Peyer's patch (tissue), 4 donors: ENCODE data around the gene RPS15. TPM values are rescaled to one million over a fixed set of nuclear protein-coding genes. Genes with fewer than 3 reads are reported as not detected.
A peak's percentile ranks its signal among the peaks of the same experiment; 100 is the strongest.

ENCODE experiments used
- DNase-seq, 3 donors: peaks; one replicate each; pipeline ENCODE4 v3.0.0-alpha.2; 2017 to 2019
- H3K27ac ChIP-seq, 4 donors: fragments of 200-600 bp; sonication (generic); one replicate each; pipeline ENCODE4 v1.5.1; 2016 to 2019
- H3K27me3 ChIP-seq, 2 donors: fragments of 200-600 bp; sonication (generic); one replicate each; pipeline ENCODE4 v1.5.1; 2019
- H3K36me3 ChIP-seq, 3 donors: fragments of 200-600 bp; sonication (generic); one replicate each; pipeline ENCODE4 v1.5.1; 2016 to 2019
- H3K4me1 ChIP-seq, 4 donors: fragments of 200-600 bp; sonication (generic); one replicate each; pipeline ENCODE4 v1.5.1; 2016 to 2019
- H3K4me3 ChIP-seq, 4 donors: fragments of 200-600 bp; sonication (generic); 1 replicate in 3 of 4; 2 replicates in 1 of 4; pipeline ENCODE4 v1.5.1; 2016 to 2019; ENCODE audit warnings: mild to moderate bottlenecking in 1 of 4
- H3K9me3 ChIP-seq, 4 donors: fragments of 200-600 bp; sonication (generic); one replicate each; pipeline ENCODE4 v1.5.1; 2016 to 2019; ENCODE audit warnings: mild to moderate bottlenecking in 1 of 4
- CTCF ChIP-seq, 6 experiments: fragments of 450-650 bp in 4 of 6; fragments of 200-600 bp in 2 of 6; sonication (generic) in 1 of 6; IDR thresholded peaks; one replicate each; pipeline ENCODE4 v1.5.1; 2017 to 2019; ENCODE audit warnings: antibody characterized with exemption in 6 of 6, mild to moderate bottlenecking in 3 of 6, moderate library complexity in 1 of 6
- POLR2A ChIP-seq, 2 donors: fragments of 450-650 bp; IDR thresholded peaks; one replicate each; pipeline ENCODE4 v1.5.1; 2017; ENCODE audit warnings: antibody characterized with exemption in 2 of 2, mild to moderate bottlenecking in 2 of 2, moderate library complexity in 2 of 2
- total RNA-seq, 4 donors: library from RNA; depleted of rRNA; stranded (reverse); fragments of >200 nt; gene quantifications; one replicate each; pipeline ENCODE4 v1.1.0, GENCODE V29; 2016

The RPS15 gene
- 1,000 to 10,000 TPM; 1,044 to 1,915 (median 1,354) TPM for total RNA-seq

DNA sequence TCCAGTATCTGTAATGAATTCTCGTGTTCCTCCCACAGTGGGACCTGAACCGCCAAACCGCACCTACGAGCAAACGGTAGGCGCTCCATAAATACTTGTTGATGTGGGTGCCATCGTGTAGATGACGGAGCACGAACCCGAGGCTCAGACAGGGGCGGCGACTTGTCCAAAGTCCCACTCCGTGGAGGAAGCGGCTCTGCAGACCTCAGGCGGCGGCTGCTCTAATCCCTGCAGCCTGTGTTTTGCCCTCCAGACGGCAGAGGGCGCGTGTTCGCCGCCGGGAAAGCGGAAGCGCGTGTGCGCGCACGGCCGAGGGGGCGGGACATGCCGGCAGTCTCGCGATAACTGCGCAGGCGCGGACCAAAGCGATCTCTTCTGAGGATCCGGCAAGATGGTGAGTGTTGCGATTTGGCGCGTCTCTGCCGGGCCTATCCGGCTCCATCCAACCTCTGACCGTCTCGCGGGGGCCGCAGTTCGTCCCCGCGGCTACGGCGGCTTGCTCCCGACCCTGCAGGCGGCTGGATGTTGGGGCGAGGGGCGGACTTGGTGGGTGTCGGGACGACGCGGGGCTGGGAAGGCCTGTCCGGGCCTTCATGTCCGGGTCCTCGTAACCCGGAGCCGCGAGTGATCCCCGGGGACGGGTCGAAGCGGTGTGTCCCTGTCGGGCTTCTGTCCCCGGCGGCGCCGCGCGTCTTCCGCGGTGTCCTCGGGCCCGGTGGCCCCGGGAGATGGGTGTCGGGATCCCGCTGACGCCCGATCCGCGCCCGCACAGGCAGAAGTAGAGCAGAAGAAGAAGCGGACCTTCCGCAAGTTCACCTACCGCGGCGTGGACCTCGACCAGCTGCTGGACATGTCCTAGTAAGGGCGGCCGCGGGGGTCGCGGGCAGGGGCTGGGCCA is at the start of gene RPS15:
Gene RPS15, plus strand, starts transcription at position 362 of the 898 bp plus-strand sequence. Its CDS starts 30 bp downstream, at position 392.
- peak; percentile 93 to 99 (median 98) for TF ChIP-seq CTCF (IDR thresholded peaks at IDR 0.05)
- peak; percentile 86 to 89 for TF ChIP-seq POLR2A (IDR thresholded peaks at IDR 0.05)
- peaks cover 0 to 56% (median 0%) of the 10 kb centered on the region in 3 donors for H3K36me3 ChIP-seq

GRCh38 chr19:1388637-1389026 is 49.6 kb upstream of the RPS15 start:
- DNase-seq: no peak
- TF ChIP-seq CTCF (IDR thresholded peaks at IDR 0.05) (no peak), POLR2A (IDR thresholded peaks at IDR 0.05) (no peak)
- H3K4me1 ChIP-seq: peaks cover 0 to 23% (median 4%) of the 10 kb centered on the region in 4 donors
- H3K4me3 ChIP-seq: no peak overlapping the region
- no peaks in the 10 kb centered on the region for H3K27me3 ChIP-seq
- H3K27ac ChIP-seq: no peak overlapping the region
- no peaks in the 10 kb centered on the region for H3K9me3 ChIP-seq
- peaks cover 0 to 64% (median 0%) of the 10 kb centered on the region in 3 donors for H3K36me3 ChIP-seq

More for the DNA sequence above, at the start of gene RPS15:
- H3K27ac ChIP-seq: peak within 1 kb of the TSS; percentile 79 to 89 (median 88)
- DNase-seq: peak; percentile 89 to 99 (median 97)
- peak within 1 kb of the TSS; percentile 70 to 92 (median 77) for H3K4me3 ChIP-seq
- H3K4me1 ChIP-seq: peaks cover 0 to 15% (median 9%) of the 10 kb centered on the region in 4 donors
- H3K27me3 ChIP-seq: no peaks in the 10 kb centered on the region
- H3K9me3 ChIP-seq: no peaks in the 10 kb centered on the region

DNA sequence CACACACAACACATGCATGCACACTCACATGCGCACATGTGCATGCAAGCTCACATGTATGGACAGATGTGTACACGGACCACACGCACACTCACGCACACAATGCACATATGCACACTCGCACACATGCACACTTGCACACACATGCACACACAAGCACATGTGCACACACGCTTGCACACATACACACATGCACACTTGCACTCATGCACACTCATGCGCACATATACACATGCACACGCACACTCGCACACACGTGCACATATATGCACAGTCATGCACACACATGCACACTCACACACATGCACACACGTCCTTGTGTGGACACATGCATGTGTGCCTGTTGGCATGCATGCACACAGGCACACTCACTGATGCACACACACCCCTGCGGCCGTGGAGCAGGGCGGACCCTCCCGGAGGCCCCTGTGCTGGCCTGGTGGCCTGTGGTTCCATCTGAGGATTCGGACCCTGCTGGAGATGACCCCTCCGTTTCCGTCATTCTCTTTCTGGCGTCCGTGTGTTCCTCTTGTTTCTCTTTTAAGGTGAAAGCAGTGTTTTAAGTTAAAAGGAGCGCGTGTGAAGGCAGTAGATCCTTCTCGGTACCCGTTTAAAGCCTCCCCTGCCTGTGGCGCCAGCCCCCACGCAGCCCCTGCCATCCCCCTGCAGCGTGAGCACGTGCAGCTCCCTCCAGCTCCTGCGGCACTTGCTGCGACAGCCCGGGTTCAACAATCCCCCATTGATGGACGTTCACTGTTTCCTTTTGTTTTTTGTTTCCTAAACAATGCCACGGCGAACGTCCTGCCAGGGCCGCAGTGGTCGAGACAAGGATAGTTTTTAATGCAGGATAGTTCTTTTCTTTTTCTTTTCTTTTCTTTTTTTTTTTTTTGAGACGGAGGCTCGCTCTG is 48.9 kb upstream of the RPS15 start:
- Histone ChIP-seq H3K9me3 (no peaks in the 10 kb centered on the region), H3K27ac (no peak overlapping the region), H3K27me3 (no peaks in the 10 kb centered on the region), H3K36me3 (peaks cover 0 to 71% (median 0%) of the 10 kb centered on the region in 3 donors), H3K4me3 (no peak overlapping the region), H3K4me1 (peaks cover 0 to 23% (median 4%) of the 10 kb centered on the region in 4 donors)
- DNase-seq: no peak
- TF ChIP-seq POLR2A (IDR thresholded peaks at IDR 0.05): no peak
- TF ChIP-seq CTCF (IDR thresholded peaks at IDR 0.05): no peak

DNA sequence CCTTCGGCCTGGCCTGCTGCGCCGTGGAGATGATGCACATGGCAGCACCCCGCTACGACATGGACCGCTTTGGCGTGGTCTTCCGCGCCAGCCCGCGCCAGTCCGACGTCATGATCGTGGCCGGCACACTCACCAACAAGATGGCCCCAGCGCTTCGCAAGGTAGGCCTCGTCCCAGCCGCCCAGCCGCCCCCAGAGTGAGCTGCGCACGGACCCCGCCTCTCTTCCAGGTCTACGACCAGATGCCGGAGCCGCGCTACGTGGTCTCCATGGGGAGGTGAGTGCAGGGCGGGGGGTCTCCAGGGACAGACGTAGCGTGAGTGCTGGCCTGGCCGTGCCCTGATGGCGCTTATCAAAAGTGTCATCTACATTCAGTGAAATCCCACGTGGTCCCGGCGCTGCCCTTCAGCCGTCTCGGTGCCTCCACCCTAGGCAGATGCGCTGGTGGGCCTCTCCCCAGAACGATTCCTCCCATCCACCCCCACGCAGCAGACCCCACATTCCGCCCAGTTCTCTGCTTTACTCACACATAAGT is 47.2 kb upstream of the RPS15 start:
- no peak for DNase-seq
- H3K27me3 ChIP-seq: no peaks in the 10 kb centered on the region
- H3K4me3 ChIP-seq: no peak overlapping the region
- H3K27ac ChIP-seq: no peak overlapping the region
- H3K36me3 ChIP-seq: peaks cover 0 to 78% (median 0%) of the 10 kb centered on the region in 3 donors
- H3K9me3 ChIP-seq: no peaks in the 10 kb centered on the region
- TF ChIP-seq CTCF (IDR thresholded peaks at IDR 0.05) (no peak), POLR2A (IDR thresholded peaks at IDR 0.05) (no peak)
- H3K4me1 ChIP-seq: peaks cover 0 to 17% (median 0%) of the 10 kb centered on the region in 4 donors

GRCh38 chr19:1392407-1392806 is 45.8 kb upstream of the RPS15 start:
- H3K4me1 ChIP-seq: peaks cover 0 to 24% (median 0%) of the 10 kb centered on the region in 4 donors
- H3K27me3 ChIP-seq: no peaks in the 10 kb centered on the region
- H3K9me3 ChIP-seq: no peaks in the 10 kb centered on the region
- no peak overlapping the region for H3K27ac ChIP-seq
- TF ChIP-seq POLR2A (IDR thresholded peaks at IDR 0.05) (no peak), CTCF (IDR thresholded peaks at IDR 0.05) (no peak)
- DNase-seq: no peak
- H3K4me3 ChIP-seq: no peak overlapping the region
- H3K36me3 ChIP-seq: peaks cover 0 to 73% (median 0%) of the 10 kb centered on the region in 3 donors
